Adrenal gland (tissue), 5 donors: Measurements from ENCODE around the gene DENND5A.
"Not testable (repeated sequence)": the region's sequence is repeated elsewhere in the genome, so short reads cannot be mapped to it uniquely, and the experiment has no call there.

Experiments used
- CTCF ChIP-seq, 6 experiments: fragments of 450-650 bp in 4 of 6; fragments of 200-600 bp in 2 of 6; sonication (generic) in 1 of 6; IDR thresholded peaks; 1 replicate in 5 of 6; 2 replicates in 1 of 6; pipeline versions ENCODE4 v1.5.1 to v1.8.0; 2016 to 2021; ENCODE audit warnings: antibody characterized with exemption in 6 of 6, mild to moderate bottlenecking in 2 of 6, moderate library complexity in 1 of 6
- POLR2A ChIP-seq, 2 donors: fragments of 450-650 bp; IDR thresholded peaks; one replicate each; pipeline ENCODE4 v1.6.1; 2017; ENCODE audit warnings: antibody characterized with exemption in 2 of 2, mild to moderate bottlenecking in 2 of 2, moderate library complexity in 1 of 2
- donor health status: DM: no; HTN: no; CAD: no.

GRCh38 chr11:9209604-9210003 is 55.5 kb downstream of the DENND5A start:
- TF ChIP-seq CTCF, POLR2A (IDR thresholded peaks at IDR 0.05): not testable (repeated sequence)
